K562 (cell line): ENCODE measurements around the gene PTPRU. TPM values are rescaled to one million over a fixed set of nuclear protein-coding genes. Genes with fewer than 3 reads are reported as not detected.

ENCODE experiments used
- CCNT2 ChIP-seq: IDR thresholded peaks from 2 replicates; pipeline ENCODE4 v1.6.1; 2011; ENCODE audit warnings: borderline replicate concordance, low read depth, mild to moderate bottlenecking, moderate library complexity, mixed read lengths, low read length; ENCODE audit not compliant: insufficient read length; ENCODE audit errors: extremely low read depth
- E2F3 ChIP-seq: fragments of 250-450 bp; sonication (Bioruptor Pico); IDR thresholded peaks from 2 replicates; pipeline ENCODE4 v1.4.0; 2020; ENCODE audit warnings: mild to moderate bottlenecking
- HES1 ChIP-seq: fragments of 450-650 bp; IDR thresholded peaks from 2 replicates; pipeline ENCODE4 v1.6.1; 2016; ENCODE audit warnings: low read depth, mild to moderate bottlenecking, moderate library complexity
- JUN ChIP-seq, 2 experiments: sonication (generic) in 1 of 2; formaldehyde crosslinking in 1 of 2; IDR thresholded peaks; 2 replicates each; pipeline versions ENCODE4 v1.6.1 to v1.8.0; 2012 to 2022; ENCODE audit warnings: borderline replicate concordance in 2 of 2, mild to moderate bottlenecking in 2 of 2, improper control_type of control experiment in 1 of 2, low read depth in 1 of 2, low read length in 1 of 2, missing genetic modification reagents in 1 of 2
- KLF16 ChIP-seq: IDR thresholded peaks from 2 replicates; pipeline ENCODE4 v1.6.1; 2016; ENCODE audit warnings: antibody characterized with exemption
- RB1 ChIP-seq: fragments of 450-650 bp; IDR thresholded peaks from 2 replicates; pipeline ENCODE4 v1.6.1; 2017; ENCODE audit warnings: low read depth, mild to moderate bottlenecking
- RBM17 ChIP-seq: fragments of 200-400 bp; formaldehyde crosslinking; IDR thresholded peaks from 2 replicates; pipeline ENCODE4 v1.6.1; 2017; ENCODE audit warnings: low read depth, mild to moderate bottlenecking, low read length, borderline replicate concordance
- SMAD4 ChIP-seq: fragments of 250-450 bp; sonication (Bioruptor Pico); conservative IDR thresholded peaks from 2 replicates; pipeline ENCODE4 v1.8.0; 2021; ENCODE audit warnings: inconsistent platforms, mild to moderate bottlenecking, moderate library complexity
- TBP ChIP-seq: optimal IDR thresholded peaks from 2 replicates; pipeline ENCODE3; 2011; ENCODE audit warnings: low read depth, low read length, improper control_type of control experiment
- VEZF1 ChIP-seq: fragments of 200-800 bp; sonication (Bioruptor generic); IDR thresholded peaks from 2 replicates; pipeline ENCODE4 v1.6.1; 2017; ENCODE audit warnings: missing genetic modification characterization, missing compliant biosample characterization
- YY1 ChIP-seq, 3 experiments: IDR thresholded peaks; 2 replicates each; pipeline ENCODE4 v1.6.1; 2011; ENCODE audit warnings: low read length in 2 of 3, mild to moderate bottlenecking in 2 of 3, moderate library complexity in 2 of 3, borderline replicate concordance in 1 of 3, control low read depth in 1 of 3, low read depth in 1 of 3; ENCODE audit not compliant: insufficient read depth in 3 of 3, insufficient replicate concordance in 2 of 3, control insufficient read depth in 1 of 3, insufficient read length in 1 of 3; ENCODE audit errors: extremely low read depth in 1 of 3
- ZFX ChIP-seq: sonication (generic); formaldehyde crosslinking; IDR thresholded peaks from 2 replicates; pipeline ENCODE4 v1.8.0; 2022; ENCODE audit warnings: mild to moderate bottlenecking, missing genetic modification reagents, moderate library complexity
- polyA plus RNA-seq, 8 experiments: library from polyadenylated mRNA; depleted of rRNA in 4 of 8; stranded (reverse) in 5 of 8; unstranded in 3 of 8; fragments of >200 nt; fragmentation: Nextera tagmentation in 2 of 8; fragmentation: Illumina TruSeq in 1 of 8; extraction: Ambion mirVana in 2 of 8; extraction: Trizol in 1 of 8; gene quantifications; 2 replicates each; pipeline versions ENCODE4 v1.2.1 to v1.2.3, GENCODE V29; 2011 to 2014; ENCODE audit warnings: inconsistent platforms in 1 of 8, missing spikeins in 1 of 8
- total RNA-seq, 7 experiments: library from RNA; depleted of rRNA in 6 of 7; stranded (reverse); fragments of >200 nt in 6 of 7; fragmentation: Illumina TruSeq in 2 of 7; extraction: Trizol in 2 of 7; gene quantifications; 2 replicates each; pipeline versions ENCODE4 v1.2.1 to v1.2.3, GENCODE V29; 2011 to 2021; ENCODE audit warnings: low replicate concordance in 1 of 7
- TF ChIP-seq, protein P1 (sequence below), 3 experiments: IDR thresholded peaks in 2 of 3; conservative IDR thresholded peaks in 1 of 3; 2 replicates each; pipeline ENCODE4 v1.5.1; 2011 to 2012; ENCODE audit warnings: low read length in 3 of 3, mild to moderate bottlenecking in 3 of 3, control low read depth in 2 of 3, improper control_type of control experiment in 1 of 3, inconsistent platforms in 1 of 3, low read depth in 1 of 3, mixed read lengths in 1 of 3, moderate library complexity in 1 of 3; ENCODE audit not compliant: insufficient read depth in 2 of 3
- TF ChIP-seq, protein P2 (sequence below): sonication (generic); formaldehyde crosslinking; IDR thresholded peaks from 2 replicates; pipeline ENCODE4 v1.4.0; 2020; ENCODE audit warnings: mild to moderate bottlenecking, missing genetic modification reagents
- TF ChIP-seq, protein P3 (sequence below), 2 experiments: IDR thresholded peaks; 2 replicates each; pipeline ENCODE4 v1.6.1; 2012; ENCODE audit warnings: improper control_type of control experiment in 2 of 2, low read depth in 2 of 2, low read length in 2 of 2, borderline replicate concordance in 1 of 2

The PTPRU gene
- total and polyA plus RNA-seq, 9 of the 15 experiments (the other 6 are each of a cell fraction or from before 2014, with no cell fraction given): 0.01 to 2.9 (median 1.0) TPM

- TF ChIP-seq, protein P1, sequence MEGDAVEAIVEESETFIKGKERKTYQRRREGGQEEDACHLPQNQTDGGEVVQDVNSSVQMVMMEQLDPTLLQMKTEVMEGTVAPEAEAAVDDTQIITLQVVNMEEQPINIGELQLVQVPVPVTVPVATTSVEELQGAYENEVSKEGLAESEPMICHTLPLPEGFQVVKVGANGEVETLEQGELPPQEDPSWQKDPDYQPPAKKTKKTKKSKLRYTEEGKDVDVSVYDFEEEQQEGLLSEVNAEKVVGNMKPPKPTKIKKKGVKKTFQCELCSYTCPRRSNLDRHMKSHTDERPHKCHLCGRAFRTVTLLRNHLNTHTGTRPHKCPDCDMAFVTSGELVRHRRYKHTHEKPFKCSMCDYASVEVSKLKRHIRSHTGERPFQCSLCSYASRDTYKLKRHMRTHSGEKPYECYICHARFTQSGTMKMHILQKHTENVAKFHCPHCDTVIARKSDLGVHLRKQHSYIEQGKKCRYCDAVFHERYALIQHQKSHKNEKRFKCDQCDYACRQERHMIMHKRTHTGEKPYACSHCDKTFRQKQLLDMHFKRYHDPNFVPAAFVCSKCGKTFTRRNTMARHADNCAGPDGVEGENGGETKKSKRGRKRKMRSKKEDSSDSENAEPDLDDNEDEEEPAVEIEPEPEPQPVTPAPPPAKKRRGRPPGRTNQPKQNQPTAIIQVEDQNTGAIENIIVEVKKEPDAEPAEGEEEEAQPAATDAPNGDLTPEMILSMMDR (IDR thresholded peaks at IDR 0.05 in 2 of 3, conservative IDR thresholded peaks at IDR 0.05 in 1 of 3; ENCODE audit: insufficient read depth in 2 of 3, low read depth in 1 of 3, low read length in 3 of 3): peak; percentile 57 to 95 (median 91)
- TF ChIP-seq SMAD4 (peak; percentile 86), VEZF1 (CRISPR knock-in tag) (peak; percentile 54), YY1 (IDR thresholded peaks at IDR 0.05; ENCODE audit: borderline replicate concordance in 1 of 3, control insufficient read depth in 1 of 3, extremely low read depth in 1 of 3, insufficient read depth in 3 of 3, insufficient read length in 1 of 3, insufficient replicate concordance in 2 of 3, low read depth in 1 of 3, low read length in 2 of 3) (peak in 2 of 3 experiments; percentile 52 to 65), HES1 (no peak), RB1 (peak; percentile 99), JUN (IDR thresholded peaks at IDR 0.05; ENCODE audit: borderline replicate concordance, low read depth, low read length) (peak; percentile 78), JUN (CRISPR knock-in tag; IDR thresholded peaks at IDR 0.05; ENCODE audit: borderline replicate concordance) (peak; percentile 73; the same call in 1 of the 2 replicates), CCNT2 (peak; percentile 65), RBM17 (no peak), E2F3 (0 out of 2 replicates have a peak, but pooled peaks have one; percentile 37), KLF16 (0 out of 2 replicates have a peak, but pooled peaks have one; percentile 6), TBP (peak; percentile 38), ZFX (CRISPR knock-in tag) (peak; percentile 44; the same call in 1 of the 2 replicates)
- TF ChIP-seq, protein P2, sequence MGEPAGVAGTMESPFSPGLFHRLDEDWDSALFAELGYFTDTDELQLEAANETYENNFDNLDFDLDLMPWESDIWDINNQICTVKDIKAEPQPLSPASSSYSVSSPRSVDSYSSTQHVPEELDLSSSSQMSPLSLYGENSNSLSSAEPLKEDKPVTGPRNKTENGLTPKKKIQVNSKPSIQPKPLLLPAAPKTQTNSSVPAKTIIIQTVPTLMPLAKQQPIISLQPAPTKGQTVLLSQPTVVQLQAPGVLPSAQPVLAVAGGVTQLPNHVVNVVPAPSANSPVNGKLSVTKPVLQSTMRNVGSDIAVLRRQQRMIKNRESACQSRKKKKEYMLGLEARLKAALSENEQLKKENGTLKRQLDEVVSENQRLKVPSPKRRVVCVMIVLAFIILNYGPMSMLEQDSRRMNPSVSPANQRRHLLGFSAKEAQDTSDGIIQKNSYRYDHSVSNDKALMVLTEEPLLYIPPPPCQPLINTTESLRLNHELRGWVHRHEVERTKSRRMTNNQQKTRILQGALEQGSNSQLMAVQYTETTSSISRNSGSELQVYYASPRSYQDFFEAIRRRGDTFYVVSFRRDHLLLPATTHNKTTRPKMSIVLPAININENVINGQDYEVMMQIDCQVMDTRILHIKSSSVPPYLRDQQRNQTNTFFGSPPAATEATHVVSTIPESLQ: no peak
- TF ChIP-seq, protein P3, sequence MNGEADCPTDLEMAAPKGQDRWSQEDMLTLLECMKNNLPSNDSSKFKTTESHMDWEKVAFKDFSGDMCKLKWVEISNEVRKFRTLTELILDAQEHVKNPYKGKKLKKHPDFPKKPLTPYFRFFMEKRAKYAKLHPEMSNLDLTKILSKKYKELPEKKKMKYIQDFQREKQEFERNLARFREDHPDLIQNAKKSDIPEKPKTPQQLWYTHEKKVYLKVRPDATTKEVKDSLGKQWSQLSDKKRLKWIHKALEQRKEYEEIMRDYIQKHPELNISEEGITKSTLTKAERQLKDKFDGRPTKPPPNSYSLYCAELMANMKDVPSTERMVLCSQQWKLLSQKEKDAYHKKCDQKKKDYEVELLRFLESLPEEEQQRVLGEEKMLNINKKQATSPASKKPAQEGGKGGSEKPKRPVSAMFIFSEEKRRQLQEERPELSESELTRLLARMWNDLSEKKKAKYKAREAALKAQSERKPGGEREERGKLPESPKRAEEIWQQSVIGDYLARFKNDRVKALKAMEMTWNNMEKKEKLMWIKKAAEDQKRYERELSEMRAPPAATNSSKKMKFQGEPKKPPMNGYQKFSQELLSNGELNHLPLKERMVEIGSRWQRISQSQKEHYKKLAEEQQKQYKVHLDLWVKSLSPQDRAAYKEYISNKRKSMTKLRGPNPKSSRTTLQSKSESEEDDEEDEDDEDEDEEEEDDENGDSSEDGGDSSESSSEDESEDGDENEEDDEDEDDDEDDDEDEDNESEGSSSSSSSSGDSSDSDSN (IDR thresholded peaks at IDR 0.05; ENCODE audit: borderline replicate concordance in 1 of 2, low read depth in 2 of 2, low read length in 2 of 2): peak; percentile 25 to 87; a peak in 1 of 4 replicates
These were observed at the start of gene PTPRU (continued) for GRCh38 chr1:29235955-29236711.
